GM18517 (cell line): ENCODE data around the gene CPNE5.
"Not testable (repeated sequence)": the region's sequence is repeated elsewhere in the genome, so short reads cannot be mapped to it uniquely, and the experiment has no call there.

Experiments
- ATAC-seq: cut with Tn5 transposase; IDR thresholded peaks from one replicate; pipeline ENCODE4 v1.9.1; 2021; ENCODE audit warnings: mild to moderate bottlenecking, moderate library complexity; ENCODE audit not compliant: unreplicated experiment

Gene CPNE5

DNA sequence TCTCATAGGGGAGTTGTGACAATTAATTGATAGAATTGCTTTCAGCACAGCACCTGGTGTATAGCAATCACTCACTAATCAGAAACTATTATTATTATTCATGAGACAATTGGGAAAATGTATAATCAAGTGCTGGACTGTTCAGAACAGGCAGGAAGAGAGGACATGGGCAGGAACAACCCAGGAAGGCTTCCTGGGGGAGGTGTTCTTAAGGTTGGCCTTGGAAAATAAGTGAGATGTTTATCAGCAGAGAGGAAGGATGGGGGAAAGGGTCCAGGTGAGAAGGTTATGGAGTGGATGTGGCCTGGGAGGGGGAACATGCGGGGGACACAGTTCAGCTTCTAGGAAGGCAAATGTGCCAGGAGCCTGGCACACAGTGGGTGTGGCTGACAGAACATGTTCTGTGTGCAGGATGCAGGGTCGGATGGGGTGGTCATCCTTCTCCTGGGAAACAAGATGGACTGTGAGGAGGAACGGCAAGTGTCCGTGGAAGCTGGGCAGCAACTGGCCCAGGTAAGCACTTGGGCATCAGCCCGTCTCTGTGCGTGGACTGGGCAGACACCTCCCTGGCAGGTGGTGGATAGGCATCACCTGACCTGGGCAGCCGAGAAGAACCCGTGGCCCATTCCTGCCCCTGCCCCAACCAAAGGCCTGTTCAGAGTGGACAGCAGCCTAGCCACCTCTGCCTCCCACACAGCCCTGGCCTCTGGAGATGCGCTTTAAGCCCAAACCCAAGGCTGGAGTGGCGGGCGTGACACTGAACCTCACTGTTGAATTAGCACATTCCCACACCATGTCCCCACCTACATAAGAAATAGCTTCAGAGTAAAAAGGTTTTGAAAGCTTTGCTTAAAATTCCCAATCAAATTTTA, 110.7 kb downstream of the CPNE5 start:
- no peak for ATAC-seq

DNA sequence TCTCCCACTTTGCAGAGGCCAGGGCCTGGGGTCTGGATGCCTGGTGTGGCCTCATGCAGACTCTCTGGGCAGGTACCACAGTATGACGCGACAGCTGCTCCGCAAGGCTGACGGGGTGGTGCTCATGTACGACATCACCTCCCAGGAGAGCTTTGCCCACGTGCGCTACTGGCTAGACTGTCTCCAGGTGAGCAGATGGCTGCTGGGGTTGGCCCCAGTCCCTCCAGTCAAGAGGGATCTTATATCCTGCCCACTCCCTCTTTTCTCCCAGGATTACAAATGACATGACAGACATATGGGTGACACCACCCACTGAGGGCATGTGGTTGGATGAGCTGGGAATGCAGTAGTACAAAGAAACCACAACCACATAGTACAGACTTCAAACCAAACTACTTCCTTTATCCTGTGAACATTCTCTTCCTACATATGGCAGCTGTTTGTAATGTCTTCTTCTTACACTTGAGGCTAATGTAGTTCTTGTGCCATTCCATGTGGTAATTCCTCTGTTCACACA, 111.7 kb downstream of the CPNE5 start:
- ATAC-seq, result no peak

DNA sequence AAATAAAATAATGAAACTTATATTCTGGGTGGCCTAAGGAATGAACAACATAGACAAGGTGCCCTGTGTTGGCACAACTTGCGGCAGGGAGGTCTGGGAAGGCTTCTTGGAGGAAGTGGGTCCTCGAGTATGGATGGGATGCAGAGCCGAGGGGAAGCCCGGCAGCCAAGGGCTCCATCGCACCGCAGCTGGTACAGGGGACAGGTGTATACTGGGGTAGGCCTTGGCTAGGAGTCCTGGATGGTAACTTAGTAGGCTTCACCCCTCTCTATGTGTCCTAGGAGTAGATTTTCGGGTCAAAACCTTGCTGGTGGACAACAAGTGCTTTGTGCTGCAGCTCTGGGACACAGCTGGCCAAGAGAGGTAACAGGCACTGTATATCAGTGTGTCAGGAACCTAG, 113.7 kb downstream of the CPNE5 start:
- ATAC-seq, result no peak

DNA sequence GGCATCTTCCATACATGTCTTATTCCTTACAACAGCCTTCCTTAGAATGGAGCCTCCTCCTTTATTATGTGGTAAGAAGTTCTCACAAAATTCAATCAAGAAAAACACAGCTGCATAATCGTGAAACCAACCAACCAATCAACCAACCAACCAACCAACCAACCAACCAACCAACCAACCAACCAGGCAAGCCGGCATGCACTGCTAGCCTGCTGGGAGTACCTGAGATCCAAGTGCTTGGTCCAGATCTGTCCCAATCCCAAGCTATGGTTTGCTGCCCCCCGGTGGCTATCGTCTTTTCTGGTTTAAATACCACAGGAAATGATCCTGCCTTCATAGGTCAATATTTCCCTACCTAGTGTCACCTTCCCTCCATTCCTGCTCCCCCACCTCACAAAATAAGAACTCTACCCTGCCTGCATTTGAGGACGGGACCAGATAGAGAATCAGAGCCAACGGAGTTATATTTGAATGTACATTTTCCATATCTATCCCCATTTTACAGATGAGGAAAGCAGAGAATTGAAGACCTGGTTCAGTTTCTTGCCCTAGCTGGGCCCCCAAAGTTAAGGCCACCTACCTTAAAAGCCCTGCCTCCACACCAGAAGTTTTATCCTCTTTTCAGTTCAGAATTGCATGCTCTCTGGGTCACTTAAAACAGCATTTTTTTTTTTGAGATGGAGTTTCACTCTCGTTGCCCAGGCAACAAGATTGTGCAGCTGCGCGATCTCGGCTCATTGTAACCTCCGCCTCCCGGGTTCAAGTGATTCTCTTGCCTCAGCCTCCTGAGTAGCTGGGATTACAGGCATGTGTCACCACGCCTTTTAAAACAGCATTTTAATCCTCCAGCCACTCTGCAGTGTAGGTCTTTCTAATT, 114.5 kb downstream of the CPNE5 start:
- no peak for ATAC-seq

DNA sequence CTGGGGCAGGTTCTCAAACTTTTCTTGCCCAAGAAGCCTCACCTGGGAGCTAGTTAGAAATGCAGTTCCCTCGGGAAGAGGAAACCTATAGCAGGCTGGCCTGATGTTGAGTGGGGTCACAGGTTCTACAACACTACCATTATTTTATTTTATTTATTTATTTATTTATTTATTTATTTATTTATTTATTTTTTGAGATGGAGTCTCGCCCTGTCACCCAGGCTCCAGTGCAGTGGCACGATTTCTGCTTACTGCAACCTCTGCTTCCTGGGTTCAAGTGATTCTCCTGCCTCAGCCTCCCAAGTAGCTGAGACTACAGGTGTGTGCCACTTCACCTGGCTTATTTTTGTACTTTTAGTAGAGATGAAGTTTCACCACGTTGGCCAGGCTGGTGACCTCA, 115.3 kb downstream of the CPNE5 start:
- ATAC-seq, result not testable (repeated sequence)

DNA sequence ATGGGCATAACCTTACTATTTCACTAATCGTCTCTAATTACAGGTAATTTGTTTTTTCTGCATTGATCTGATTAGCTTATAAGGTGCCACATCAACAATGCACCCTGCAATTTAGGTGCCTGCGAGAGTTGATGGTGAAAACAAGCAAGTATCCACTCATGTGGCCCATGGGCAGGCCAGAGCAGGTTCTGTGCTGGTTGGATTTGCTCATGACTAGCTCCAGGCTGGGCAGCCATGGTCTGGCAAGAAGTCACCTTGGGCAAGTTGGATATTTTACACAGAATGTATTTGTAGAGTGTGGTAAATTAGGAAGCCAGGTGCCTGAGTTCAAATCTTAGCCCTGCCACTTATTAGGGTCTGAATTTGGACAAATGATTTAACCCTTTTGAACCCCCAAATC, 116.4 kb downstream of the CPNE5 start:
- no peak for ATAC-seq

DNA sequence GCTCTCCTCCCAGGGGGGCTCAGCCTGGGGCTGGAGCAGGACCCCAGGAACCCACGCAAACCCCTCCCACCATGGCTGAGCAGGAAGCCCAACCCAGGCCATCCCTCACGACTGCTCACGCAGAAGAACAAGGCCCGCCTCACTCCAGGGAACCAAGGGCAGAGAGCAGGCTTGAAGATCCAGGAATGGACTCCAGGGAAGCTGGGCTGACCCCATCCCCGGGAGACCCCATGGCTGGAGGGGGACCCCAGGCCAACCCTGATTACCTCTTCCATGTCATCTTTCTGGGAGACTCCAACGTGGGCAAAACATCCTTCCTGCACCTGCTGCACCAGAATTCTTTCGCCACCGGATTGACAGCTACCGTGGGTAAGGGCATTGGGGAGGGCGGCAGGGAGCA, 116.9 kb downstream of the CPNE5 start:
- no peak for ATAC-seq

DNA sequence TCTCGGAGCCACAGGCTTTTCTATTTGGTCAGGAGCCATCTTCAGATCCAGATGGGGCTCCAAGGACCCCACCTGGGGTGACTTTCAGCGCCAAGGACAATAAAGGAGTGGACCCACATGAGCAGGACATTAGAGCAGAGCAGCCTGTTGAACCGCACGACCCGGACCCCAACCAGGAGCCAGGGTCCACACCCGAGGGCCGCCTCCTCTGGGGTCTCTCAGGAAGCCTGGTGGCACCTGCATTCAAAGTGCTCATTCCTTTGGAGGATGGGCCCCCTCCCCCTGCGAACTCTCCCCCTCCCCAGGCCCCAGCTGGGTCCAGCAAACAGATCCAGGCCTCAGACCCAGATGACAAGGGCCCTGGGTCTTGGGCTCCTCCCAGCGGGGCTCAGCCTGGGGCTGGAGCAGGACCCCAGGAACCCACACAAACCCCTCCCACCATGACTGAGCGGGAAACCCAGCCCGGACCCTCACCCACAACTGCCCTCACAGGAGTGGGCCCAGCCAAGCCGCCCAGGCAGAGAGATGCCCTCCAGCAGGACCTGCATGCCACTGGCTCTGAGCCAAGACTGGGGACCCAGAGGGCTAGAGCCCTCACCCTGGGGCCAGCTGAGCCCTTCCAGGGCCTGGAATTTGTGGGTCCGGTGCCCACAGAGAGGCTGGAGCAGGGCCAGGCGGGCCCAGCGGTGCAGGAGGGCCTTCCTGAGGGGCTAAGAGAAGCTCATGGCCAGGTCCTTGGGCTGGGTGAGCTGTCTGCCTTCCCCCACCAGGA, 117.7 kb downstream of the CPNE5 start:
- no peak for ATAC-seq

DNA sequence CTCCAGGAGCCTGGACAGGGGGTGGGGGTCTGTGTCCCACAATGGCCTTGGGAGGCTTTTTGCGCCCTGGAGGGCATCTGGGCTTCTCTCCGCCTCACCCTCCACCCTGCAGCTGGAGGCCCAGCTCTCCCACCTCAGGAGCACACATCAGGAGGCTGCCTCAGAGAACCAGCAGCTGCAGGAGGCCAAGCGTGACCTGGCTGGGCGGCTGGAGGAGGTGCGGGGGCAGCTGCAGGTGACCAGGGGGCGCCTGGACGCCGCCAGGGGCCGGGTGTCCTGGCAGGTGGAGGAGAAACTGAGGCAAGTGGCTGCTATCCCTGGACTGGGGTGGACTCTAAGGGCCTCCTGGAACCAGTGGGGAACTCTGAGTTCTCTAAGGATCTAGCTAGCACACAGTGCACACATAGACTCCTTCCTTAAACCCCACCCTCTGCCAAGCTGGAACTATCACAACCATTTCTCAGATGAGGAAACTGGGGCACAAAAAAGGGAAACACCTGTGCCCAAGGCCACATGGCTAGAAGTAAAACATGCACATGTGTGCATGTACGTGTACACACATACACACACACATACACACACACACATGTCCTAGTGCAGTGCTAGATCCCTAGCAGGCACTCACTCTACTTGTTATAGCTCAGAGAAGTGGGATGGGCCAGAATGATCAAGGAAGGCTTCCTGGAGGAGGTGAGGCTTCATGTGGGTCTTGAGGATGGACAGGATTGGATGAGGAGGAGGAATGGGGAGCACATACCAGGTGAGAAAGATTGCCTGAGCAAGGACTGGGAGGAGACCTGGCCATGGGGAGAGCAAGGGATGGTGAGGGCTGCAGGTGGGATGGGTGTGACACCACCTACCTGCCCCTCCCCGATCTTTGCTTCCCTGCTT, 118.7 kb downstream of the CPNE5 start:
- ATAC-seq, result no peak

DNA sequence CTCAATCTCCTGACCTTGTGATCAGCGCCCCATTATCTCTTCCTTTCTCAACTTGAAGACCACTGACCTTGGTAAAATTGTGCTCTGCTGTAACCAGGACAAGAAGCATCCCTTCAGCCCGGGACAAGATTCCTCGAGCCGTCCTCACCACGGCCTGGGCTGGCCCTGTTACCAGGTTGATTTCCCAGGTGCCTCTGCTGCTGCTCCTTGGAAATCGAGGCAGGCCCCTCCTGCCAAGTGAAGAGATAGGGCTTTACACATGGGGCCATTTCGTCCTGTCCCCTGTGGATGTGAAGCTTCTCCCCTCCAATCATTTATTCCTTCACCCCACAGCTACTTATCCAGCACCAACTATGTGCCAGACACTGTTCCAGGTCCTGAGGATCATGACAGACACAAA, 120.1 kb downstream of the CPNE5 start:
- no peak for ATAC-seq

DNA sequence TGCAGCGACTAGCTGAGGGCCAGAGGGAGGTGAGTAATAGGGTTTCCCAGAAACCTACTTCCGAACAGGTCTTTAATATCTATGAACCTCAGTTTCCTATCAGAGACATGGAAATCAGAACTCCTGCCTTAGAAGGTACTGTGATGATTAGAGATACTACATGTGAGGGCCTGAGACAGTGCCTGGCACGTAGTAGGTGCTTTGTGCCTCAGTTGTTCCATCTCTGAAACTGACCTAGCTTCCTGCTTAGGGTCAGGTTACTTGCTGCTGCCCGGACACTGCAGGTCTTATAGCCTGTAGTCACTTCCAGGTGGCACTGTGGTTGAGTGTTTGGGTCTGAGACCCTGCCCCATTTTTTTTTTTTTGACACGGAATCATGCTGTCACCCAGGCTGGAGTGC, 120.7 kb downstream of the CPNE5 start:
- no peak for ATAC-seq

DNA sequence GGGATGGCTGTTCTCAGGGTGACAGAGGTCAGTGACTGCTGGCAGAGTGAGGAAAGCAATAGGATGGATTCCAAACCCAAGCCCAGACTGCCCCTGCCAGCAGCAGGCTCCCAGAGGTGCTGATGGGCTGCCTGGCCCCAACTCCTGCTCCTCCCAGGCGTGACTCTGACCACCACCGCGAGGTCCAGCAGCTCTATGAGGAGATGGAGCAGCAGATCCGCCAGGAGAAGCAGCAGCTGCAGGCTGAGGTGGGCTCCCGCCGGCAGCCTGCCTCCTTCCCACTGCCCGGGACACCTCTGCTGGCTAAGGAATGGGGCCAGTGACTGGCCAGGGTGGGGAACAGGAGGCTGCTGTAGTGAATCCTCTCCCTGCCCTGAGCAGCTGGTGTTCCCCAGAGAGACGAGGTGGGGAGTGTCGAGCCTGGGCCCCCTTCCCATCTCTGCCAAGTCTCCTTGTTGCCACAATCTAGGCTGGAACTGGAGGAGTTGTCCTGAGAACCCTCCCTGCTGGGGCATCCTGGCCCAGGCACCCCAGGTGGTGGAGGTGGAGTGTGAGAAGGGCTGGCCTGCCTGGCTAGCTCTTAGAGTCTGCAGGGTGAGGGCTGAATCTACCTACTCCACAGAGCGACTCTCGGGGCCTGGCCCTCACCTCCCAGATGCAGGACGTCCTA, 121.2 kb downstream of the CPNE5 start:
- no peak for ATAC-seq

DNA sequence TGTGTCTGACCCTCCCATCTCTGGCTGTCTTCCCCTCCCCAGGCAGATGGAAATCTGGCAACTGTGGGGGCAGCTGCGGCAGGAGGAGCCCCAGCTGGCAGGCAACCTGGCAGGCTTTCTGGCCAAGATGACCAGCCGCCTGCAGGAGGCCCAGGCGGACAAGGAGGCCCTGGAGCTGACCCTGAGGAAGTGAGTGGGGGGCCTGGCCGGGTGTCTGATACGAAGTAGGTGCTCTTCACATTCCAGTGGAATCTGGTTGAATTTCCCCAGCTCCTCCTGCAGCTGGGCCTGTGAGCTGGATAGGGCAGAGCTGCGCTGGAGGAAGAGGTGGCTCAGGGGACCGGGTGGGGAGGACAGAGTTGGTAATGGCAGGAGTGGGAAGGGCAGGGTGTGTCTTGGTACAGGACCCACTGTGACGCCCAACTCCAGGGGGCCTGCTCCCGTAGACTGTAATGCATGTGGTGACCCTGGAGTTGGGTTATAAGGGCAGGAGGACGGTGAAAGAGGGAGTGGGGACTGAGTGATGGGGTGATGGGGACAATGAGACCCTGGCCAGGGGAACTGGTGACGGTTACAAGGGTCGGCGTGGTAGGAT, 121.9 kb downstream of the CPNE5 start:
- ATAC-seq, result no peak

DNA sequence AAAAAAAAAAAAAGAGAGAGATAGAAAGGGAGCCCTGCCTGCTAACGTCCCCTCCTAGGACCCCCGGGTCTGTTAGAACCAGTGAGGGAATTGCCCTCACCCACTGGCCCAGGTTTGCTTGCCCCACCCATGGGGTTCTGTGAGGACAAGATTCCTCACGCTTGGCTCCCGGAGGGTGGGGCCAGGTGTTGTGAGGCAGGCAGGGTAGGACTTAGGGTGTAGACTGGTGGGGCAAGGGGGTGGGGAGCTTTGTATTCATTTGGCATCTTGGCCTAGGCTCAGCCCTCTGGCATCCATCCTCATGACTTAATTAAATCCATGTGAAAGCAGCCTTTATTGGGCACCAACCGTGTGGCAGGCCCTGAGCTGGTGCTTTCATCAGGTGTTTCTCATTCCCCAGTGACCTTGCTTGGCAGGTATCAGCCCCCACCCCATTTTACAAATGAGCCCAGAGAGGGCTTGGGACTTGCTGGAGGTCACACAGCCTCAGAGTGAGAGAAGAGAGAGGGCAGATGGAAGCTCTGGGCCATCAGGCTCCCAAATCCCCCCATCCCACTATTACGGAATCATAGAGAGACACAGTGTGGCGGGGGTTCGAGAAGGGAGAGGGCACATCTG, 122.7 kb downstream of the CPNE5 start:
- ATAC-seq, result no peak

DNA sequence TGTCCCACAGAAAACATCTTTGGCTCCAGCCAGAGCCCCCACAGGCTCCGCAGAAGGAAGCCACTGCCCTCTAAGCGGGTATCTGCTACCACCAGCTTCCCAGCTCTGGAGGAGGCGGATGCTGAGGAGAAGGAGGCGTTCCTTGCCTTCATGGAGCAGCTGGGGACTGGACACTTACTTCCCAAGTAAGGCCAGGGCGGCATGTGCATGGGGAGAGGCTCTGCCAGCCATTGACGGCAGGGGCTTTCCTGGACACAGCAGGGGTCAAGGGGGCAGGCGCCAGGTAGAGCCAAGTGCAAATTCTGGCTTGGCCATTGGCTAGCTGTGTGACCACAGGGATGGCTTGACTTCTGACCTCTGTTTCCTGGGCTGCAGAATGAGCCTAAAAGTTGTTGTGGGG, 123.8 kb downstream of the CPNE5 start:
- no peak for ATAC-seq

DNA sequence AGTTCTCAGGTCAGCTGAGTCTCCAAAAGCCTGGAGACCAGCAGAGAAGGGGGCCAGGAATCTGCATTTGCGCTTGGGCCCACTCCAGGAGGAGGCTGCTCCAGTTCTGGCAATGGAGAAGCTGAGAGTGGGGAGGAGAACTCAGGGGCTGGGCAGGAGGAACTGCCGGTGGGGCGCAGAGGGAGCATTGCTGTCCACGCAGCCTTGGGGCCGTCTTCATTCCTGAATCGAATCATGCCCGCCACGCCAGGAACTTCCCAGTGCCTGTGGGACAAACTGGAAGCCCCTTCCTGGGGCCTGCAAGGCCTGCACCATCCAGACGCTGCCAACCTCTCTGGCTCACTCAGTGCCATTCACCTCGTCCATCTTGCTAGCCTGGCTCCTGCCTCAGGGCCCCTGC, 124.7 kb downstream of the CPNE5 start:
- ATAC-seq, result no peak

DNA sequence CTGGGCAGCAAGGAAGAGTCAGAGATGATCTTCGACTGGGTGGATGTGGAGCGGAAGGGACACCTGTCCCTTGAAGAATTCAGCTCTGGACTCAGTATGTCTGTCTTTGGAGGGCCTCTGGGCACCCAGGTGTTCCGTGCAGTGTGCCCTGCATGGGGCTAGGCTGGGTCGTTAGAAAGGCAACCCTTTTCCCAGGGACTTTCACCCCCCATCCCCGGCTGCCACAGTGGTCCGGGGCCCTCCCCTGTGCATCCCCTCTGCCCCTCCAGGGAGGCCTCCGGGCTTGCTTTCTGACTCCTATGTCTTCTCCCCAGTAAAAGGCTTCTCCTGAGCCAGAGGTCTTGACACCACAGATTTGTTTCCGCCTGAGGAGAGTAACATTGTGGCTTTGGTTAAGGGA, 125.4 kb downstream of the CPNE5 start:
- no peak for ATAC-seq

DNA sequence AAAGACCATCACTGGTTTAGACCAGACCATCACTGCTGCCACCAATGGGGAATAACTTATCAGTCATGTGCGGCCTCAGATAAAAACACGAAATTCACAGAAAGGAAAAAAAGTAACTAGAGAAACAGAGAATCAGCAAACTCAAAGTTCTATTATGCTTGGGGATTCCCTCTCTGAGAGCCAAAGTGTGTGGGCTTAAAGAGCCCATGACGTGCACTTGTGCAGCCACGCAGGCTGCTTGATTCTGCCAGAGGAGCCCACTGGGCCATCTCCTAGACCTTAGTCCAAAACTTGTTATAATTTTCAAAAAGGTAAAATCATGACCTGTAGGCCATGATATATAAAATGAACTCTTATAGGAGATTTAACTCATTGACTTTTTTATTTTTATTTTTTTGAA, 126.4 kb downstream of the CPNE5 start:
- ATAC-seq, result no peak

DNA sequence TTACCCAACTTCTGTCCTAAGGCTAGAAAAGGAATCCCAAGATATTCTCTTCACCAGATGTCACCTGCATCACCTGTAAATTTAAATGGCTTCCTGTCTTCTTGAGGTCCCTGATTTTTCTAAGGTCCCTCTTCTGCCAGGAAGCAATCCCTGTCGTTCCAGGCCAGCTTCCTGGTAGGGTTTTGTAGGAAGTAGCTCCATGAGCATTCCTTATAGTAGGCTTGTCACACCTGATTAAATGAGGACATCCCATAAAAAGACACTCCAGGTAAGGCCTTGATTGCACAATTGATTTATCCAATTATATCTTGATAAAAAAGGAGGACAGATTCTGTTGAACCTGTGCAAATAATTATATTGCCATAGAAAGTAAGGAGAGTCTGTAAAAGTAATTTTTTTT, 132.9 kb downstream of the CPNE5 start:
- no peak for ATAC-seq
